Measurements from ENCODE around the gene PARP15.

The PARP15 gene

GRCh38 chr3:122576174-122576940, 1.1 kb upstream of the PARP15 start:
- no peak for DNase-seq

- DNase-seq = no peak
Observed at GRCh38 chr3:122578069-122578740, 755 bp downstream of the PARP15 start.

GRCh38 chr3:122580470-122580869, 3.0 kb downstream of the PARP15 start:
- DNase-seq = no peak

- no peak for DNase-seq
Observed at GRCh38 chr3:122581622-122582021, 4.2 kb downstream of the PARP15 start.

- DNase-seq = no peak
Observed at GRCh38 chr3:122582390-122582789, 4.9 kb downstream of the PARP15 start.

GRCh38 chr3:122586098-122586497, 8.6 kb downstream of the PARP15 start:
- DNase-seq = no peak

GRCh38 chr3:122586773-122587485, 9.5 kb downstream of the PARP15 start:
- DNase-seq = no peak

- DNase-seq = no peak
Observed at GRCh38 chr3:122587572-122587971, 10.1 kb downstream of the PARP15 start.

- DNase-seq = no peak
Observed at GRCh38 chr3:122589297-122589696, 11.8 kb downstream of the PARP15 start.

- no peak for DNase-seq
Observed at GRCh38 chr3:122590610-122591009, 13.2 kb downstream of the PARP15 start.

- no peak for DNase-seq
Observed at GRCh38 chr3:122594025-122594424, 16.6 kb downstream of the PARP15 start.

GRCh38 chr3:122598151-122598550, 20.7 kb downstream of the PARP15 start:
- no peak for DNase-seq

GRCh38 chr3:122598556-122598955, 21.1 kb downstream of the PARP15 start:
- no peak for DNase-seq

- no peak for DNase-seq
Observed at GRCh38 chr3:122602011-122602710, 24.7 kb downstream of the PARP15 start.

- no peak for DNase-seq
Observed at GRCh38 chr3:122603056-122603455, 25.6 kb downstream of the PARP15 start.

GRCh38 chr3:122606330-122606729, 28.9 kb downstream of the PARP15 start:
- DNase-seq = no peak

GRCh38 chr3:122608916-122609315, 31.5 kb downstream of the PARP15 start:
- DNase-seq = no peak

GRCh38 chr3:122609798-122610559, 32.5 kb downstream of the PARP15 start:
- DNase-seq = no peak

- DNase-seq = no peak
Observed at GRCh38 chr3:122612696-122613095, 35.2 kb downstream of the PARP15 start.

- no peak for DNase-seq
Observed at GRCh38 chr3:122615303-122615702, 37.9 kb downstream of the PARP15 start.

GRCh38 chr3:122618614-122619013, 41.2 kb downstream of the PARP15 start:
- no peak for DNase-seq

- no peak for DNase-seq
Observed at GRCh38 chr3:122619040-122619439, 41.6 kb downstream of the PARP15 start.
